K562 (cell line): Measurements from ENCODE around the gene TTLL3. TPM values are rescaled to one million over a fixed set of nuclear protein-coding genes. Genes with fewer than 3 reads are reported as not detected.
A peak's percentile ranks its signal among the peaks of the same experiment; 100 is the strongest.

Source experiments
- BRD9 ChIP-seq: fragments of 450-650 bp; IDR thresholded peaks from 2 replicates; pipeline ENCODE4 v1.6.1; 2018; ENCODE audit warnings: low read depth; ENCODE audit not compliant: partially characterized antibody
- HLTF ChIP-seq: fragments of 450-650 bp; IDR thresholded peaks from 2 replicates; pipeline ENCODE4 v1.6.1; 2016
- PCBP2 ChIP-seq: fragments of 200-400 bp; formaldehyde crosslinking; IDR thresholded peaks from 2 replicates; pipeline ENCODE4 v1.6.1; 2018; ENCODE audit warnings: low read length, low read depth, mild to moderate bottlenecking, moderate library complexity; ENCODE audit not compliant: poor library complexity, severe bottlenecking
- PML ChIP-seq: IDR thresholded peaks from 2 replicates; pipeline ENCODE4 v1.6.1; 2012; ENCODE audit warnings: low read length, inconsistent platforms
- POLR2AphosphoS2 ChIP-seq: IDR thresholded peaks from 2 replicates; pipeline ENCODE4 v1.6.1; 2012; ENCODE audit warnings: low read length, improper control_type of control experiment
- POLR2G ChIP-seq: fragments of 200-400 bp; formaldehyde crosslinking; IDR thresholded peaks from 2 replicates; pipeline ENCODE4 v1.6.1; 2017; ENCODE audit warnings: low read depth, mild to moderate bottlenecking, antibody characterized with exemption, low read length, moderate library complexity
- RBM22 ChIP-seq: fragments of 200-400 bp; formaldehyde crosslinking; IDR thresholded peaks from 2 replicates; pipeline ENCODE4 v1.6.1; 2018; ENCODE audit warnings: low read length, low read depth; ENCODE audit not compliant: poor library complexity, severe bottlenecking
- SMAD1 ChIP-seq: fragments of 150-350 bp; IDR thresholded peaks from 2 replicates; pipeline ENCODE4 v1.6.1; 2014; ENCODE audit warnings: low read length, low read depth; ENCODE audit not compliant: partially characterized antibody
- SMARCA4 ChIP-seq: fragments of 450-650 bp; IDR thresholded peaks from 2 replicates; pipeline ENCODE4 v1.6.1; 2016
- STAG1 ChIP-seq: sonication (generic); formaldehyde crosslinking; IDR thresholded peaks from 2 replicates; pipeline ENCODE4 v1.5.0; 2020; ENCODE audit warnings: missing genetic modification reagents, borderline replicate concordance
- STAT5B ChIP-seq: fragments of 250-450 bp; sonication (Bioruptor Pico); IDR thresholded peaks from 2 replicates; pipeline ENCODE4 v1.8.0; 2021; ENCODE audit warnings: mild to moderate bottlenecking, inconsistent platforms
- ZNF79 ChIP-seq: fragments of 250-450 bp; sonication (Bioruptor Pico); IDR thresholded peaks from 2 replicates; pipeline ENCODE4 v1.4.0; 2020; ENCODE audit warnings: low read depth, mild to moderate bottlenecking, moderate library complexity
- polyA plus RNA-seq, 8 experiments: library from polyadenylated mRNA; depleted of rRNA in 4 of 8; stranded (reverse) in 5 of 8; unstranded in 3 of 8; fragments of >200 nt; fragmentation: Nextera tagmentation in 2 of 8; fragmentation: Illumina TruSeq in 1 of 8; extraction: Ambion mirVana in 2 of 8; extraction: Trizol in 1 of 8; gene quantifications; 2 replicates each; pipeline versions ENCODE4 v1.2.1 to v1.2.3, GENCODE V29; 2011 to 2014; ENCODE audit warnings: inconsistent platforms in 1 of 8, missing spikeins in 1 of 8
- total RNA-seq, 7 experiments: library from RNA; depleted of rRNA in 6 of 7; stranded (reverse); fragments of >200 nt in 6 of 7; fragmentation: Illumina TruSeq in 2 of 7; extraction: Trizol in 2 of 7; gene quantifications; 2 replicates each; pipeline versions ENCODE4 v1.2.1 to v1.2.3, GENCODE V29; 2011 to 2021; ENCODE audit warnings: low replicate concordance in 1 of 7

Gene TTLL3
- total and polyA plus RNA-seq, 9 of the 15 experiments (the other 6 are each of a cell fraction or from before 2014, with no cell fraction given) = 8.9 to 106 (median 33.2) TPM

DNA sequence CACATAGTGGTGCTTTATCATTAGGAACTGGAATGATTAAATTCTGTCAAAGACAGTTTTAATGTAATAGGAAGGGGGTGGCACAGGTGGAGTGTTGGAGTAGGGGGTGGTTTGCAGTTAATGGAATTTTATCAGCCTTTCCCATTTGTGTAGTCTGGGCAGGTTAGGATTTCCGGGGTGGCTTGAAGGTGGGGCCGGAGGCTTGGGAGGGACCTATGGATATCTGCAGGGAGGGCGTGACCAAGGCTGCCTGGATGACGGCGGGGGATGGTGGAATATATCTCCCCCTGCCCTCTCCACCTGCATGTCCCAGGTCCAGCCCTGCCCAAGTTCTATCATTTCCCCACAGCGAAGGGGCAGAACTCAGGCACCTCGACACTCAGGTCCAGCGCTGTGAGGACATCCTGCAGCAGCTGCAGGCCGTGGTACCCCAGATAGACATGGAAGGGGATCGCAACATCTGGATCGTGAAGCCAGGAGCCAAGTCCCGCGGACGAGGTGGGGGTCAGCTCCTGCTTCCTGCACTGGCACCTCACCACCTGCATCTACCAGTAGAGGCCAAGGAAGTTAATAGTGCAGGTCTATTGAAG, 15.5 kb downstream of the TTLL3 start (continued):
- TF ChIP-seq ZNF79 (CRISPR knock-in tag) = no peak
- TF ChIP-seq BRD9 = no peak
- TF ChIP-seq POLR2AphosphoS2 = 0 out of 2 replicates have a peak, but pooled peaks have one; percentile 12
- no peak for TF ChIP-seq RBM22
- TF ChIP-seq SMARCA4 = no peak
- TF ChIP-seq SMAD1 = no peak
- TF ChIP-seq STAG1 (CRISPR knock-in tag) = peak; percentile 25; the same call in 1 of the 2 replicates
- no peak for TF ChIP-seq STAT5B (CRISPR knock-in tag)
- TF ChIP-seq HLTF = no peak
- peak; percentile 18; the same call in 1 of the 2 replicates for TF ChIP-seq PML
- no peak for TF ChIP-seq PCBP2
- peak; percentile 62 for TF ChIP-seq POLR2G
